ENCODE results near the gene CALML4.
"Not testable (repeated sequence)": the region's sequence is repeated elsewhere in the genome, so short reads cannot be mapped to it uniquely, and the experiment has no call there.

The CALML4 gene

DNA sequence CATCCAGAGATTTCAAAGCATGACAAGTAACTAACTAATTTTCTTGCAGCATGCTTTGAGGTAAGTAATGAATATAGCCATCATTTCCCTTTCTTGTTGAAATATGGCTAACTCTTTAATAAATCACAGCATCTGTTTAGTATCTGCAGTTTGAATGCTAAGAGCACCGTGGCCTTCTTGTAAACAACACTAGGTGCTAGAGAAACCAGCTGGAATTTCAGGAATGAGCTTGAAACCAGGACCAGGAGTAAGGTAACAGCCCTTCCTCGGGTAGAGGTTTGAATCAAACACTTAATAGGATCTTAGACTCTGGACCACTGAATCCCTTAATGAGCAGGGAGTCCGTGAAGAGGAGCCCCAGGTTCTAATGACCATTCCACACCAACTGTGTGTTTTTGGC, 13.6 kb downstream of the CALML4 start:
- DNase-seq (ENCODE audit: low read depth in 2 of 2) = no peak

- DNase-seq (ENCODE audit: low read depth in 2 of 2) = no peak
Measured at GRCh38 chr15:68190048-68190447, 15.1 kb downstream of the CALML4 start.

DNA sequence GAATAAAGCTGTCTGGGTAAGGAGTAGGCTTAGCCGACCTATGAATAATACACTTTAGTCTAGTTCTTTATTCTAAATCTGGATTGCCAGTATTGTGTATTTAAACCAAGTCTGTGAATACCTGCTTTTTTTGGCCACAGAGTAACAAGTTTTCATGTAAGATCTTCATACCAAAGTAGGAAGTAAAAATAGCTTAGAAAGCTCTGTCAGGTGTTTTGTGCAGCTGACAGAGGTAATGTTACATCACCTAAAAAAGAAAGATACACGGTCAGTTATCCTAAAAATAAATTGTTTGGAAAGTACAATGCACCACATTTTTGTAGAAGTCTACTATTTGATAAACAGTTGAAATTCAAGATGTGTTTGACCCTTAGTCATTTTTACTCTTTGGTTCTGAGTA, 16.5 kb downstream of the CALML4 start:
- no peak for DNase-seq (ENCODE audit: low read depth in 2 of 2)

DNA sequence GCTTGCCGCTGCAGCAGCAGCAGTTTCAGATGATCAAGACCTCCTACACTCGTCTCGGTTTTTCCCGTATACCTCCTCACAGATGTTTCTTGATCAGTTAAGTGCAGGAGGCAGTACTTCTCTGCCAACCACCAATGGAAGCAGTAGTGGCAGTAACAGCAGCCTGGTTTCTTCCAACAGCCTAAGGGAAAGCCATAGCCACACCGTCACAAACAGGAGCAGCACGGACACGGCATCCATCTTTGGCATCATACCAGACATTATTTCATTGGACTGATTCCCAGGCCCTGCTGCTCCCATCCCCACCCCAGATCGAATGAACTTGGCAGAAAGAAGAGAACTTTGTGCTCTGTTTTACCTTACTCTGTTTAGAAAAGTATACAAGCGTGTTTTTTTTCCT, 17.6 kb downstream of the CALML4 start:
- no peak for DNase-seq (ENCODE audit: low read depth in 2 of 2)

DNA sequence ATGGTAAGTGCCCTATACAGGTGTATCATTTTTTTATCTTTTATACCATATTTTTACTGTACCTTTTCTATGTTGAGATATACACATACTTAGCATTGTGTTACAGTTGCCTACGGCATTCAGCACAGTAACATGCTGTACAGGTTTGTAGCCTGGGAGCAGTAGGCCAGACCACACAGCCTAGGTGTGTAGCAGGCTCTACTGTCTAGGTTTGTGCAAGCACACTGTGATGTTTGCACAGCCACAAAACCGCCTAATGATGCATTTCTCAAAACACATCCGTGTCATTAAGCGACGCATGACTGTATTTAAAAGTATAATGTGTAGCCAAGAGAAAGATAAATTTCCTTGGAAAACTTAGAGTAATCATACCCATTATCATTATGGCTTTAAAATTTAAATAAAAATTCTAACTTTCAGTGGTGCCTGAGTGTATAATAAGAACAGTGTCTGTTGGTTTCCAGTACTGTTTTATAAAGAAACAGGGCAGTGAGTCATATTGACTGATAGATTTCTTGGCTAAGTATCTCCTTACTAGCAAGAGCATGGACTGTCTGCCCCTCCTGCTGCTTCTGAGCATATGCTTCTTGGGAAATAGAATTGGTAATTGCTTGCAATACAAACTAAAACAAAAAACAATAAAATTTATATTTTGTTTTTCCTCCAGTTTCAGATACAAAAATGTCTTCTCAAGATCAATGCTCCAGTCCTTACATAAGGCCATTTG, 18.3 kb downstream of the CALML4 start:
- no peak for DNase-seq (ENCODE audit: low read depth in 2 of 2)

DNA sequence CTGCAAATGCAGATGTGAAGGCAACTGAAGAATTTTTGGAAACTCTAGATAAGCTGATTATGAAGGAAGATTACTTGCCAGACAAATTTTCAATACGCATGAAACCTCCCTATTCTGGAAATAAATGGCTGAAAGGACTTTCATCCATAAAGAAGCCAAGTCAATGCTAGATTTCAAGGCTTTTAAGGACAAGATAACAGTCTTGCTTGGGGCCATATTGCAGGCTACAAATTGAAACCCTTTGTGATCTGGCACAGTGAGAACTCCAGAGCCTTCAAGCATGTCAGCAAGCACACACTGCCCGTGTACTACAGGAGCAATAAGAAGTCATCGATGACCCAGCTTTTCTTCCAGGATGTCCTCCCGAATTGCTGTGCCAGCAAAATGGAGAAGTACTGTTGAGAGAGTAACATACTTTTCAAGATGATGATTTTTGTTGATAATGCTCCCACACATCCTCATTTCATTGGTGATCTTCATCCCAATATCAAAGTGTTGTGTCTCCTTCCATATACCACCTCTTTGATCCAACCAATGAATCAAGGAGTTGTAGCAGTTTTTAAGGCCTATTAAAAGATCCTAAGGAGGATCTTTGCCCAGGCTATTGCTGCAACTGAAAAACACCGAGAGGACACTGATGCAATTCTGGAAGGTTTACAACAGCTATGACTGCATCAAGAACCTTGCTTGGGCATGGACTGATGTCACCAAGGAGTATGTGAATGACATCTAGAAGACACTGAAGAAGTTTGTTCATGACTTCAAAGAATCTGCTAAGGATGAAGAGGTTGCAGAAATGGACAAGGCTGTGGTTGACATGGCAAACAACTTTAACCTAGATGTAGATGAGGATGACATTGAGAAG, 20.3 kb downstream of the CALML4 start:
- DNase-seq (ENCODE audit: low read depth in 2 of 2) = no peak

GRCh38 chr15:68183616-68184315, 21.4 kb downstream of the CALML4 start:
- DNase-seq (ENCODE audit: low read depth in 2 of 2) = no peak

GRCh38 chr15:68177742-68178141, 27.4 kb downstream of the CALML4 start:
- DNase-seq (ENCODE audit: low read depth in 2 of 2) = no peak

DNA sequence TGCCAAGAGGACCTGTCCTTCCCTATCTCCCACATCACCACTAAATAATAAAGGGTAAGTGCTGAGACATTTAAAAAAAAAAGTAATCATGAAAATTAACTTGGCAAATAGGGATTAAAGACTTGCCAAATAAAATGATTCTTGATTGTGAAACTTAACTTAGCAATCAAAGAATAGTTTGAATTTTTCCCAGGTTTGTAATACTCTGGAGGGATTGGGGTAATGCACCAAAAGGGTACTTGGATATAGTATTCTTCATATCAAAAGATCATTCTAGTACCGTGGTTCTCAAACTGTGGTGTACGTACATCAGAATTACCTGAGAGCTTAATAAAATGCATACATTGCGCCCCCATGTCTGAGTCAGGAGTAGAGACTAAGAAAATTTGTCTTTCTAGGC, 28.5 kb downstream of the CALML4 start:
- no peak for DNase-seq (ENCODE audit: low read depth in 2 of 2)

- no peak for DNase-seq (ENCODE audit: low read depth in 2 of 2)
Measured at GRCh38 chr15:68175526-68175925, 29.6 kb downstream of the CALML4 start.

- no peak for DNase-seq (ENCODE audit: low read depth in 2 of 2)
Measured at GRCh38 chr15:68173119-68173518, 32.0 kb downstream of the CALML4 start.

GRCh38 chr15:68172037-68172436, 33.1 kb downstream of the CALML4 start:
- DNase-seq (ENCODE audit: low read depth in 2 of 2) = not testable (repeated sequence)

DNA sequence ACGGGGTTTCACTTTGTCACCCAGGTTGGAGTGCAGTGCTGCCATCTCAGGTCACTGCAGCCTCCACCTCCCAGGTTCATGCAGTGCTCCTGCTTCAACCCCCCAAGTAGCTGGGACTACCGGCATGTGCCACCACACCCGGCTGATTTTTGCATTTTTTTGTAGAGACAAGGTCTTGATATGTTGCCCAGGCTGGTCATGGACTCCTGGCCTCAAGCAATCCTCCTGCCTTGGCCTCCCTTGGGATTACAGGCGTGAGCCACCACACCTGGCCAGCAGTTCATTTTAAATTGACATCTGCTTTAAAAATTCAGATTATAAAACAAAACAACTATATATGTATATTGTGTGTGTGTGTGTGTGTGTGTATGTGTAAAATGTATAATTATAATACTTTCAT, 38.3 kb downstream of the CALML4 start:
- DNase-seq (ENCODE audit: low read depth in 2 of 2) = no peak

DNA sequence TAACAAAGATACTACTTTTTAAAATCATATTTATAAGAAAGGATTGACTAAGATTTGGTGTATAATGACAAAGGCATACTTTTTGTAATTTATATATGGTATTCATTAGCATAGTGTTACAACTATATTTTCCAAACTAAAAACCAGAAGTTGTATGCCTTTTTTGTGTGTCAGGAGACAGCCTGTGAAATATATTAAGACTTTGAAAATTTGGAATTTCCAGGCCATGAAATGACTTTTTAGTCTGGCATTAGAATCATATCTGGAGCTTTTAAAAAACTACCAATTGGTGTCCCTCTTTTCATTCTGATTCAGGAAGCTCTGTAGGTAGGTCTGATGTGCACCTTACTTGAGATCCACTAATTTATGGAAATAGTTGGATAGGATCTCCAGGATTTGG, 41.9 kb downstream of the CALML4 start:
- DNase-seq (ENCODE audit: low read depth in 2 of 2) = no peak

- DNase-seq (ENCODE audit: low read depth in 2 of 2) = no peak
Measured at GRCh38 chr15:68158046-68158628, 47.0 kb downstream of the CALML4 start.

DNA sequence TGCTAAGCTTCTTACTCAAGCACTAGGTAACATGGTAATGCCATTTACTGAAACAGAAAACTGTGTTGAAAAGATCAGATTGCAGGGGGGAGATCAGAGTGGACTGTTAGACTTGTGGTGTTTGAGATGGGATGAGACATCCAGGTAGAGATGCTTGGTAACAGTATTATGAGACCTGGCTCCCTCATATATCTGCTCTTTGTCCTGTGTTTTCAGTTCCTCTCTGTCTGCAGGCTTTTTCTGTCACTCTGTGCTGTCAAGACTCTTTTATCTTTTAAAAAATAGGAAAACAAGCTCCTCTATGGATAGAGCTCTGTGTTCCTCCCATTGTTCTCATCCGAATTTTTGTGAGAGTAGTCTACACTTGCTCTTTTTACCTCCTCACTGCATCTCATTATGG, 48.1 kb downstream of the CALML4 start:
- DNase-seq (ENCODE audit: low read depth in 2 of 2) = no peak

- no peak for DNase-seq (ENCODE audit: low read depth in 2 of 2)
Measured at GRCh38 chr15:68154923-68155559, 50.1 kb downstream of the CALML4 start.

DNA sequence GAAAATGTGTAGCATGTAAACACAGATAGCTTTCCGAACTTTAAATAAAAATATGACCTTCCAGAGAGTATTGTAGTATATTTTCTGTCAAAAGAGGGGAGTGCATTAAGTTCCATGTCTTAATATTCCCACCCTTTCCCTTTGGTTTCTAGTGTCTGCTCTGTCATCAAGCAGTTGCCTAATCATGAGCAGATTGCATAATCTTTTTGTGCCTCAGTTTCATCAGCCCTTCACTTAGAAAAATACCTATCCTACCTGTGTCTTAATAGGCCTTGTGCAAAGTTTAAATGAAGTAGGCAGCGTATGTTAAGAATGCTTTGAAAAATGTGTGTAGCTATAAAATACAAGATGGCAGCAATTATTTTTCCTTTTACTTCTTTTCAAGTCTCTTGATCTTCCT, 52.8 kb downstream of the CALML4 start:
- no peak for DNase-seq (ENCODE audit: low read depth in 2 of 2)

DNA sequence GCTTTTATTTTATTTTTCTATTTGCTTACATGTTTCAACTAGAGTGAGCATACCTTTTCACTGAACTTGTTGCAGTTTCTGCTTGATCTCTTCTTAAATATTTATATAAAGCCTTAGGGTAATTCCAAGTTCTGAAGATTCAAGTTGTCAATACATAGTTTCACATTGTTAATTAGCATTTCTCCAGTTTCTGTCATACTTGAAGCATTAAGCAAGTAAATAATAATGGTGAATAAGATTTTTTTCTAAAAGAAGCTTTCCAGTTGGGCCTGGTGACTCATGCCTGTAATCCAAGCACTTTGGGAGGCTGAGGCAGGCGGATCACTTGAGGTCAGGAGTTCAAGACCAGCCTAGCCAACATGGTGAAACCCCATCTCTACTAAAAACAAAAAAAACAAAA, 53.9 kb downstream of the CALML4 start:
- DNase-seq (ENCODE audit: low read depth in 2 of 2) = no peak

DNA sequence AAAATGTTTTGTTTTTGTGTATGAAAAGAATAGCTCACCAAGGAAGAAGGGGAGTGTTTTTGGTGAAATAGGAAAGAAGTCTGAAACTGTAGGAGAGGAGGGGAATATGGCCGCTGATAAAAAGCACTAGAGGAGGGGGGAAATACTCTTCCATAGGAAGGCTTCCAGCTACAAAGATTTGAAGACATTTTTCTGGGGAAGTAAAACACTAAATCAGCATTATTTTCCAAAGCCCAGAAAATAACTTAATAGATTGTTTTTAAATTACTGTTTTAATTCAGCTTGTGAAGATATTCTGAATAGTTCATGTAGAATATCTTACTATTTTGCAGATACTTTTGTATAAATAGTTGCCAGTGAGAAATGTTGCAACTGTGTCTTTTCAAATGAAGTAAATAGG, 54.9 kb downstream of the CALML4 start:
- DNase-seq (ENCODE audit: low read depth in 2 of 2) = no peak

GRCh38 chr15:68149059-68149458, 56.1 kb downstream of the CALML4 start:
- DNase-seq (ENCODE audit: low read depth in 2 of 2) = no peak

GRCh38 chr15:68148039-68148438, 57.1 kb downstream of the CALML4 start:
- no peak for DNase-seq (ENCODE audit: low read depth in 2 of 2)

Data from stimulated activated CD8-positive, alpha-beta memory T cell treated with anti-CD3 and anti-CD28 coated beads, Interleukin-2, amount 100 ng/mL, for 1 hour (primary cell).